Endothelial cell of umbilical vein (primary cell): ENCODE data around the gene CSNK1G1. TPM values are rescaled to one million over a fixed set of nuclear protein-coding genes. Genes with fewer than 3 reads are reported as not detected.

Source experiments
- BruUV-seq: library from RNA; stranded (reverse); fragments of 400-500 nt; replicated peaks from 2 replicates; lab custom pipeline; 2021; lab: Mats Ljungman, UMichigan
- CTCF ChIA-PET: fragments of 300-600, 350-600 bp; sonication (Branson Sonifier 250); formaldehyde crosslinking; loops from one replicate; lab custom pipeline; 2021; ENCODE audit warnings: antibody characterized with exemption, inconsistent platforms; lab: Charles Lee
- POLR2A ChIA-PET: fragments of 300-600, 350-600 bp; sonication (Branson Sonifier 250); formaldehyde crosslinking; loops from one replicate; lab custom pipeline; 2021; ENCODE audit warnings: antibody characterized with exemption, inconsistent platforms; lab: Charles Lee
- DNase-seq: peaks from one replicate; pipeline ENCODE4 v3.0.0-alpha.2; 2011; ENCODE audit warnings: low read depth, low spot score
- FAIRE-seq: peaks from 2 replicates; lab custom pipeline; 2011; peaks lifted over from hg19 to GRCh38; lab: Jason Lieb, UNC
- H2AFZ ChIP-seq: 2 replicates; pipeline ENCODE4 v1.6.0; 2012; ENCODE audit warnings: low read depth, low read length, control low read depth, inconsistent platforms
- H3K27ac ChIP-seq: 2 replicates; pipeline ENCODE4 v1.5.1; 2011; ENCODE audit warnings: low read depth, mild to moderate bottlenecking, control low read depth, low read length, moderate library complexity; ENCODE audit not compliant: insufficient read depth
- H3K27me3 ChIP-seq, 2 experiments: 2 replicates each; pipeline versions ENCODE4 v1.6.0 to v1.6.1; 2011; ENCODE audit warnings: low read length in 2 of 2, mixed read lengths in 1 of 2; ENCODE audit not compliant: control insufficient read depth in 2 of 2, insufficient read depth in 2 of 2
- H3K36me3 ChIP-seq, 2 experiments: 2 replicates in 1 of 2; 3 replicates in 1 of 2; pipeline ENCODE4 v1.5.1; 2011; ENCODE audit warnings: low read length in 2 of 2, mild to moderate bottlenecking in 1 of 2, moderate library complexity in 1 of 2; ENCODE audit not compliant: control insufficient read depth in 2 of 2, insufficient read depth in 2 of 2; ENCODE audit errors: extremely low read depth in 1 of 2
- H3K4me1 ChIP-seq: 3 replicates; pipeline ENCODE4 v1.5.1; 2011; ENCODE audit warnings: mild to moderate bottlenecking, low read length; ENCODE audit not compliant: control insufficient read depth, insufficient read depth; ENCODE audit errors: extremely low read depth
- H3K4me2 ChIP-seq: 2 replicates; pipeline ENCODE4 v1.6.1; 2011; ENCODE audit warnings: low read length, control low read depth, mixed read lengths; ENCODE audit not compliant: insufficient read depth
- H3K4me3 ChIP-seq, 3 experiments: fragments of 200-600 bp in 1 of 3; sonication (generic), shearing (Covaris generic) in 1 of 3; replicated peaks in 1 of 3; 2 replicates each; pipeline ENCODE4 v1.5.1; 2011 to 2016; ENCODE audit warnings: control low read depth in 3 of 3, low read length in 3 of 3, mild to moderate bottlenecking in 2 of 3, inconsistent platforms in 1 of 3, low read depth in 1 of 3, moderate library complexity in 1 of 3; ENCODE audit not compliant: insufficient read depth in 1 of 3
- H3K79me2 ChIP-seq: 2 replicates; pipeline ENCODE4 v1.6.0; 2012; ENCODE audit warnings: low read length, inconsistent platforms; ENCODE audit not compliant: control insufficient read depth, insufficient read depth
- H3K9ac ChIP-seq: replicated peaks from 2 replicates; pipeline ENCODE3; 2011; ENCODE audit warnings: low read length, control low read depth; ENCODE audit not compliant: insufficient read depth; ENCODE audit errors: extremely low read depth
- H3K9me1 ChIP-seq: replicated peaks from 3 replicates; pipeline ENCODE4 v1.6.0; 2011; ENCODE audit warnings: mild to moderate bottlenecking, low read length; ENCODE audit not compliant: control insufficient read depth, insufficient read depth; ENCODE audit errors: extremely low read depth
- H3K9me3 ChIP-seq: replicated peaks from 2 replicates; pipeline ENCODE4 v1.5.1; 2012; ENCODE audit warnings: low read length, inconsistent platforms; ENCODE audit not compliant: control insufficient read depth, insufficient read depth
- H4K20me1 ChIP-seq: replicated peaks from 2 replicates; pipeline ENCODE3; 2011; ENCODE audit warnings: mild to moderate bottlenecking, low read length; ENCODE audit not compliant: control insufficient read depth, insufficient read depth; ENCODE audit errors: extremely low read depth
- EZH2 ChIP-seq: IDR thresholded peaks from 2 replicates; pipeline ENCODE4 v1.6.1; 2012; ENCODE audit warnings: borderline replicate concordance, low read depth, mild to moderate bottlenecking, moderate library complexity, low read length, inconsistent platforms; ENCODE audit not compliant: severe bottlenecking
- FOS ChIP-seq: IDR thresholded peaks from 2 replicates; pipeline ENCODE4 v1.6.1; 2011; ENCODE audit warnings: mild to moderate bottlenecking, low read length, moderate library complexity, borderline replicate concordance; ENCODE audit not compliant: insufficient read depth
- GATA2 ChIP-seq: IDR thresholded peaks from 2 replicates; pipeline ENCODE4 v1.7.0; 2011; ENCODE audit warnings: low read depth, mild to moderate bottlenecking, moderate library complexity, mixed read lengths, low read length; ENCODE audit not compliant: insufficient read length, insufficient read depth
- JUN ChIP-seq: IDR thresholded peaks from 2 replicates; pipeline ENCODE4 v1.6.1; 2011; ENCODE audit warnings: borderline replicate concordance, low read depth; ENCODE audit not compliant: insufficient read length, insufficient read depth
- MYC ChIP-seq: IDR thresholded peaks from one replicate; pipeline ENCODE4 v1.6.1; 2011; ENCODE audit warnings: mild to moderate bottlenecking, low read depth, low read length
- POLR2A ChIP-seq: IDR thresholded peaks from 2 replicates; pipeline ENCODE4 v1.6.1; 2012; ENCODE audit warnings: low read depth, mild to moderate bottlenecking, control low read depth, low read length
- POLR2AphosphoS5 ChIP-seq: IDR thresholded peaks from 2 replicates; pipeline ENCODE4 v1.6.1; 2012; ENCODE audit warnings: low read depth, mild to moderate bottlenecking, control low read depth, low read length, moderate library complexity; ENCODE audit not compliant: insufficient read depth
- dilution Hi-C: fragments of 300-500 bp; cut with MboI; formaldehyde crosslinking; loops from one replicate; pipeline ENCODE4 v1.15.0; 2019; ENCODE audit warnings: low sequenced_read_pairs; ENCODE audit not compliant: extremely low pct_ligation_motif_present
- intact Hi-C: fragments of 100-400 bp; cut with micrococcal nuclease; formaldehyde crosslinking; loops from one replicate; pipeline ENCODE4 v1.10.0; 2022
- polyA plus RNA-seq, 4 experiments: library from polyadenylated mRNA; depleted of rRNA in 3 of 4; stranded (reverse) in 3 of 4; unstranded in 1 of 4; fragments of >200 nt; gene quantifications; 2 replicates each; pipeline versions ENCODE4 v1.2.1 to v1.2.3, GENCODE V29; 2011 to 2012; ENCODE audit warnings: missing spikeins in 1 of 4
- total RNA-seq: library from RNA; stranded (reverse); gene quantifications from 2 replicates; pipeline ENCODE4 v1.2.3, GENCODE V29; 2021
- TF ChIP-seq, protein P1 (sequence below): IDR thresholded peaks from 2 replicates; pipeline ENCODE4 v1.6.1; 2011; ENCODE audit not compliant: insufficient read depth, insufficient read length
- TF ChIP-seq, protein P2 (sequence below), 2 donors: IDR thresholded peaks; 1 replicate in 1 of 2; 2 replicates in 1 of 2; pipeline ENCODE4 v1.5.1; 2011; ENCODE audit warnings: low read length in 2 of 2, mild to moderate bottlenecking in 2 of 2, moderate library complexity in 2 of 2, control low read depth in 1 of 2, inconsistent platforms in 1 of 2, low read depth in 1 of 2; ENCODE audit not compliant: insufficient read depth in 1 of 2; ENCODE audit errors: extremely low read depth in 1 of 2

Gene CSNK1G1
- total and polyA plus RNA-seq, 2 donors (not counting 3 experiments of a cell fraction or from before 2014, with no cell fraction given), result 9.0 to 31.7 TPM

DNA sequence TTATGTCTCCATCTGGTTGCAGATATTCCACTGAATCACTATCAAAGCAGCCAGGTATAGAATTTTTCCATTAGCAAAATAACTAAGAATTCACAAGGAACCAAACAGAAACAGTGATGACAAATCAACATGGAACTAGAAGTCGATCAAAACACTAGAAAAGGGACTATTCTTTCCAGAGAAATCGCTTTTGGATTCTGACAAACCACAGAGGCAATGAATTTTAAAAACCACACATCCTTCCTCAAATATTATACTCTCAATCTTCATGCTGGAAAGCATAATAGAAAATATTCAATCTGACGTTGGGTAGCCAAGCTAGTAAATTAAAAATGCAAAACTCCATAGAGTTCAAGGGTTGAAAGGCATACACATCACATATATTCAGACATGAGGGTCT lies 99.9 kb downstream of the CSNK1G1 start:
- ChIA-PET POLR2A (interaction anchor here (0.5 kb wide), 1 partner anchor 95 kb away, joined by 3 read pairs; no protein-coding TSS in a partner anchor), CTCF (interaction anchor here (1.1 kb wide), 1 partner anchor 18 kb away, joined by 3 read pairs; no protein-coding TSS in a partner anchor)
- no peaks in the 10 kb centered on the region for H3K27me3 ChIP-seq
- no peak overlapping the region for H3K9ac ChIP-seq
- peaks cover 5% of the 10 kb centered on the region for H3K79me2 ChIP-seq
- H3K4me2 ChIP-seq, result no peak overlapping the region
- H2AFZ ChIP-seq, result no peak overlapping the region
- DNase-seq, result no peak
- H3K4me1 ChIP-seq, result no peaks in the 10 kb centered on the region
- H3K27ac ChIP-seq, result no peak overlapping the region
- BruUV-seq, result no TSS peak
- no peaks in the 10 kb centered on the region for H3K9me3 ChIP-seq
- dilution Hi-C loops (no loop called here), intact Hi-C loops (no loop called here)
- no peaks in the 10 kb centered on the region for H3K36me3 ChIP-seq
- FAIRE-seq, result no peak
- H4K20me1 ChIP-seq, result no peaks in the 10 kb centered on the region
- H3K9me1 ChIP-seq, result no peaks in the 10 kb centered on the region
- TF ChIP-seq POLR2A, result no peak
- TF ChIP-seq, protein P1, sequence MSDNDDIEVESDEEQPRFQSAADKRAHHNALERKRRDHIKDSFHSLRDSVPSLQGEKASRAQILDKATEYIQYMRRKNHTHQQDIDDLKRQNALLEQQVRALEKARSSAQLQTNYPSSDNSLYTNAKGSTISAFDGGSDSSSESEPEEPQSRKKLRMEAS, result no peak
- no peak for TF ChIP-seq GATA2
- TF ChIP-seq, protein P2, sequence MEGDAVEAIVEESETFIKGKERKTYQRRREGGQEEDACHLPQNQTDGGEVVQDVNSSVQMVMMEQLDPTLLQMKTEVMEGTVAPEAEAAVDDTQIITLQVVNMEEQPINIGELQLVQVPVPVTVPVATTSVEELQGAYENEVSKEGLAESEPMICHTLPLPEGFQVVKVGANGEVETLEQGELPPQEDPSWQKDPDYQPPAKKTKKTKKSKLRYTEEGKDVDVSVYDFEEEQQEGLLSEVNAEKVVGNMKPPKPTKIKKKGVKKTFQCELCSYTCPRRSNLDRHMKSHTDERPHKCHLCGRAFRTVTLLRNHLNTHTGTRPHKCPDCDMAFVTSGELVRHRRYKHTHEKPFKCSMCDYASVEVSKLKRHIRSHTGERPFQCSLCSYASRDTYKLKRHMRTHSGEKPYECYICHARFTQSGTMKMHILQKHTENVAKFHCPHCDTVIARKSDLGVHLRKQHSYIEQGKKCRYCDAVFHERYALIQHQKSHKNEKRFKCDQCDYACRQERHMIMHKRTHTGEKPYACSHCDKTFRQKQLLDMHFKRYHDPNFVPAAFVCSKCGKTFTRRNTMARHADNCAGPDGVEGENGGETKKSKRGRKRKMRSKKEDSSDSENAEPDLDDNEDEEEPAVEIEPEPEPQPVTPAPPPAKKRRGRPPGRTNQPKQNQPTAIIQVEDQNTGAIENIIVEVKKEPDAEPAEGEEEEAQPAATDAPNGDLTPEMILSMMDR (IDR thresholded peaks at IDR 0.05; ENCODE audit: extremely low read depth in 1 of 2, insufficient read depth in 1 of 2, low read depth in 1 of 2, low read length in 2 of 2), result no peak
- no peak for TF ChIP-seq JUN
- TF ChIP-seq FOS, result no peak
- no peak for TF ChIP-seq MYC
- no peak for TF ChIP-seq EZH2
- no peak for TF ChIP-seq POLR2AphosphoS5
- H3K4me3 ChIP-seq, result no peak overlapping the region
